Transverse colon (tissue), 4 donors: ENCODE results near the gene STK4. TPM values are rescaled to one million over a fixed set of nuclear protein-coding genes. Genes with fewer than 3 reads are reported as not detected.

ENCODE experiments used
- DNase-seq: peaks from one replicate; pipeline ENCODE4 v3.0.0-alpha.2; 2019
- H3K27ac ChIP-seq, 4 donors: fragments of 200-600 bp; sonication (generic); 2 replicates each; pipeline ENCODE4 v1.5.1; 2016 to 2018; ENCODE audit warnings: inconsistent platforms in 4 of 4
- H3K27me3 ChIP-seq: fragments of 200-600 bp; sonication (generic); 2 replicates; pipeline ENCODE4 v1.5.1; 2017; ENCODE audit warnings: inconsistent platforms
- H3K36me3 ChIP-seq, 4 donors: fragments of 200-600 bp; sonication (generic); 2 replicates each; pipeline ENCODE4 v1.5.1; 2017 to 2019; ENCODE audit warnings: inconsistent platforms in 4 of 4
- H3K4me1 ChIP-seq, 4 donors: fragments of 200-600 bp; sonication (generic); 2 replicates each; pipeline ENCODE4 v1.5.1; 2017 to 2020; ENCODE audit warnings: inconsistent platforms in 4 of 4
- H3K4me3 ChIP-seq, 4 donors: fragments of 200-600 bp; sonication (generic); 1 replicate in 1 of 4; 2 replicates in 3 of 4; pipeline versions ENCODE4 v1.5.1 to v1.6.1; 2017 to 2019; ENCODE audit warnings: inconsistent platforms in 4 of 4
- H3K9me3 ChIP-seq, 2 donors: fragments of 200-600 bp; sonication (generic); 2 replicates each; pipeline ENCODE4 v1.5.1; 2017 to 2019; ENCODE audit warnings: inconsistent platforms in 2 of 2
- CTCF ChIP-seq, 5 experiments: fragments of 200-600 bp in 3 of 5; fragments of 450-650 bp in 2 of 5; sonication (generic) in 3 of 5; IDR thresholded peaks; 1 replicate in 2 of 5; 2 replicates in 3 of 5; pipeline ENCODE4 v1.5.1; 2016 to 2017; ENCODE audit warnings: antibody characterized with exemption in 5 of 5, inconsistent platforms in 3 of 5, mild to moderate bottlenecking in 2 of 5, moderate library complexity in 1 of 5
- EP300 ChIP-seq: sonication (generic); formaldehyde crosslinking; IDR thresholded peaks from one replicate; pipeline ENCODE4 v1.6.1; 2017; ENCODE audit warnings: antibody characterized with exemption, low read depth
- POLR2A ChIP-seq: fragments of 450-650 bp; IDR thresholded peaks from one replicate; pipeline ENCODE4 v1.6.1; 2016; ENCODE audit warnings: antibody characterized with exemption, mild to moderate bottlenecking, moderate library complexity
- POLR2AphosphoS5 ChIP-seq, 3 donors: sonication (generic); formaldehyde crosslinking; IDR thresholded peaks; one replicate each; pipeline ENCODE4 v1.6.1; 2016; ENCODE audit warnings: antibody characterized with exemption in 3 of 3
- WGBS, 2 donors: methylation state at CpG; one replicate each; pipeline ENCODE4 v1.1.5; 2018; ENCODE audit warnings: low coverage in 1 of 2; 5-methylcytosine and 5-hydroxymethylcytosine counted together
- in situ Hi-C, 4 donors: fragments of 200-750 bp; cut with MboI; loops; one replicate each; pipeline versions ENCODE4 v1.15.0 to v1.15.1; 2017; ENCODE audit warnings: low sequenced_read_pairs in 3 of 4, low pct_ligation_motif_present in 1 of 4, low pct_unique_long_range_greater_than_20kb in 1 of 4
- intact Hi-C: fragments of 100-400 bp; cut with DNase I; formaldehyde crosslinking; loops from one replicate; pipeline ENCODE4 v1.15.1; 2023; ENCODE audit warnings: low total_unique reads
- total RNA-seq, 4 donors: library from RNA; depleted of rRNA; stranded (reverse); fragments of >200 nt; gene quantifications; one replicate each; pipeline ENCODE4 v1.1.0, GENCODE V29; 2016

STK4 gene
- total RNA-seq, 4 donors from 2014 or later, result 30.3 to 78.1 (median 38.3) TPM

- Histone ChIP-seq H3K9me3 (no peaks in the 10 kb centered on the region), H3K27me3 (no peaks in the 10 kb centered on the region), H3K4me3 (no peak overlapping the region), H3K36me3 (peaks cover 0 to 13% (median 0%) of the 10 kb centered on the region in 4 donors), H3K4me1 (peaks cover 0 to 44% (median 8%) of the 10 kb centered on the region in 4 donors), H3K27ac (peak overlapping the region in 3 of 4 donors; percentile 17 to 37 (median 20))
- DNase-seq, result no peak
- WGBS, 2 donors, result 79 to 92% methylated on average over 2 to 8 of the region's 8 CpGs
- intact Hi-C loops, result loop anchor here (10.0 kb wide), 1 partner anchor 241 kb away; no protein-coding TSS in a partner anchor
- no peak for TF ChIP-seq CTCF (IDR thresholded peaks at IDR 0.05)
- no peak for TF ChIP-seq POLR2A
- no peak for TF ChIP-seq POLR2AphosphoS5 (IDR thresholded peaks at IDR 0.05)
- TF ChIP-seq EP300, result no peak
- in situ Hi-C loops, result no loop called here
Observed at GRCh38 chr20:45053430-45054351, 87.4 kb downstream of the STK4 start.

GRCh38 chr20:45055056-45055455 is 88.7 kb downstream of the STK4 start:
- H3K9me3 ChIP-seq, result no peaks in the 10 kb centered on the region
- H3K4me1 ChIP-seq, result peaks cover 0 to 39% (median 3%) of the 10 kb centered on the region in 4 donors
- H3K36me3 ChIP-seq, result peaks cover 0 to 13% (median 0%) of the 10 kb centered on the region in 4 donors
- 64 to 83% methylated on average over 4 of the region's 4 CpGs for WGBS, 2 donors
- TF ChIP-seq EP300 (no peak), CTCF (IDR thresholded peaks at IDR 0.05) (no peak), POLR2A (no peak), POLR2AphosphoS5 (IDR thresholded peaks at IDR 0.05) (no peak)
- H3K27ac ChIP-seq, result no peak overlapping the region
- no peak for DNase-seq
- in situ Hi-C loops, result no loop called here
- no peak overlapping the region for H3K4me3 ChIP-seq
- no peaks in the 10 kb centered on the region for H3K27me3 ChIP-seq
- intact Hi-C loops, result loop anchor here (10.0 kb wide), 1 partner anchor 240 kb away; no protein-coding TSS in a partner anchor

- no peak for DNase-seq
- H3K4me3 ChIP-seq, result no peak overlapping the region
- peaks cover 0 to 13% (median 0%) of the 10 kb centered on the region in 4 donors for H3K36me3 ChIP-seq
- H3K9me3 ChIP-seq, result no peaks in the 10 kb centered on the region
- WGBS, 2 donors, result 83 to 97% methylated on average over 4 to 8 of the region's 8 CpGs
- intact Hi-C loops (loop anchor here (10.0 kb wide), 1 partner anchor 238 kb away; no protein-coding TSS in a partner anchor), in situ Hi-C loops (no loop called here)
- no peak overlapping the region for H3K27ac ChIP-seq
- no peaks in the 10 kb centered on the region for H3K27me3 ChIP-seq
- H3K4me1 ChIP-seq, result peaks cover 0 to 24% (median 0%) of the 10 kb centered on the region in 4 donors
- no peak for TF ChIP-seq CTCF (IDR thresholded peaks at IDR 0.05)
Observed at GRCh38 chr20:45056473-45057173, 90.3 kb downstream of the STK4 start.
